Peyer's patch (tissue), 4 donors: ENCODE data around the gene CD6. TPM values are rescaled to one million over a fixed set of nuclear protein-coding genes. Genes with fewer than 3 reads are reported as not detected.

ENCODE experiments used
- DNase-seq, 3 donors: peaks; one replicate each; pipeline ENCODE4 v3.0.0-alpha.2; 2017 to 2019
- H3K27ac ChIP-seq, 4 donors: fragments of 200-600 bp; sonication (generic); one replicate each; pipeline ENCODE4 v1.5.1; 2016 to 2019
- H3K27me3 ChIP-seq, 2 donors: fragments of 200-600 bp; sonication (generic); one replicate each; pipeline ENCODE4 v1.5.1; 2019
- H3K36me3 ChIP-seq, 3 donors: fragments of 200-600 bp; sonication (generic); one replicate each; pipeline ENCODE4 v1.5.1; 2016 to 2019
- H3K4me1 ChIP-seq, 4 donors: fragments of 200-600 bp; sonication (generic); one replicate each; pipeline ENCODE4 v1.5.1; 2016 to 2019
- H3K4me3 ChIP-seq, 4 donors: fragments of 200-600 bp; sonication (generic); 1 replicate in 3 of 4; 2 replicates in 1 of 4; pipeline ENCODE4 v1.5.1; 2016 to 2019; ENCODE audit warnings: mild to moderate bottlenecking in 1 of 4
- H3K9me3 ChIP-seq, 4 donors: fragments of 200-600 bp; sonication (generic); one replicate each; pipeline ENCODE4 v1.5.1; 2016 to 2019; ENCODE audit warnings: mild to moderate bottlenecking in 1 of 4
- CTCF ChIP-seq, 6 experiments: fragments of 450-650 bp in 4 of 6; fragments of 200-600 bp in 2 of 6; sonication (generic) in 1 of 6; IDR thresholded peaks; one replicate each; pipeline ENCODE4 v1.5.1; 2017 to 2019; ENCODE audit warnings: antibody characterized with exemption in 6 of 6, mild to moderate bottlenecking in 3 of 6, moderate library complexity in 1 of 6
- POLR2A ChIP-seq, 2 donors: fragments of 450-650 bp; IDR thresholded peaks; one replicate each; pipeline ENCODE4 v1.5.1; 2017; ENCODE audit warnings: antibody characterized with exemption in 2 of 2, mild to moderate bottlenecking in 2 of 2, moderate library complexity in 2 of 2
- total RNA-seq, 4 donors: library from RNA; depleted of rRNA; stranded (reverse); fragments of >200 nt; gene quantifications; one replicate each; pipeline ENCODE4 v1.1.0, GENCODE V29; 2016

Gene CD6
- total RNA-seq, 4 donors from 2014 or later = 3.3 to 15.7 (median 4.7) TPM

GRCh38 chr11:61027141-61027840 is 55.8 kb downstream of the CD6 start:
- Histone ChIP-seq H3K4me1 (peaks cover 0 to 24% (median 13%) of the 10 kb centered on the region in 4 donors), H3K36me3 (no peaks in the 10 kb centered on the region), H3K9me3 (no peaks in the 10 kb centered on the region), H3K27me3 (no peaks in the 10 kb centered on the region), H3K27ac (peak overlapping the region in 3 of 4 donors; percentile 62 to 79 (median 70)), H3K4me3 (no peak overlapping the region)
- TF ChIP-seq CTCF (IDR thresholded peaks at IDR 0.05) = no peak
- no peak for TF ChIP-seq POLR2A (IDR thresholded peaks at IDR 0.05)
- peak in 1 of 3 donors; percentile 53 for DNase-seq

- Histone ChIP-seq H3K9me3 (no peaks in the 10 kb centered on the region), H3K4me1 (peaks cover 0 to 17% (median 11%) of the 10 kb centered on the region in 4 donors), H3K27me3 (no peaks in the 10 kb centered on the region), H3K27ac (peak overlapping the region in 2 of 4 donors; percentile 20 to 79), H3K4me3 (no peak overlapping the region), H3K36me3 (no peaks in the 10 kb centered on the region)
- DNase-seq = peak in 2 of 3 donors; percentile 80 to 81
- TF ChIP-seq CTCF (IDR thresholded peaks at IDR 0.05) = no peak
These were observed 56.8 kb downstream of the CD6 start for GRCh38 chr11:61028135-61028729.

GRCh38 chr11:61032824-61033223 is 61.3 kb downstream of the CD6 start:
- peaks cover 0 to 3% (median 0%) of the 10 kb centered on the region in 4 donors for H3K4me1 ChIP-seq

GRCh38 chr11:61033417-61033816 is 61.9 kb downstream of the CD6 start:
- Histone ChIP-seq H3K4me1 (no peaks in the 10 kb centered on the region), H3K9me3 (no peaks in the 10 kb centered on the region), H3K36me3 (no peaks in the 10 kb centered on the region), H3K27ac (peak overlapping the region in 1 of 4 donors; percentile 39), H3K4me3 (no peak overlapping the region), H3K27me3 (no peaks in the 10 kb centered on the region)
- DNase-seq = no peak
- TF ChIP-seq POLR2A (IDR thresholded peaks at IDR 0.05) = no peak
- TF ChIP-seq CTCF (IDR thresholded peaks at IDR 0.05) = no peak

More at GRCh38 chr11:61032824-61033223, 61.3 kb downstream of the CD6 start:
- H3K4me3 ChIP-seq = no peak overlapping the region
- H3K27ac ChIP-seq = no peak overlapping the region
- no peak for DNase-seq
- no peaks in the 10 kb centered on the region for H3K27me3 ChIP-seq
- no peaks in the 10 kb centered on the region for H3K36me3 ChIP-seq
- TF ChIP-seq POLR2A (IDR thresholded peaks at IDR 0.05) (no peak), CTCF (IDR thresholded peaks at IDR 0.05) (no peak)
- H3K9me3 ChIP-seq = no peaks in the 10 kb centered on the region

GRCh38 chr11:61034111-61034510 is 62.6 kb downstream of the CD6 start:
- H3K36me3 ChIP-seq = no peaks in the 10 kb centered on the region
- TF ChIP-seq POLR2A (IDR thresholded peaks at IDR 0.05) (no peak), CTCF (IDR thresholded peaks at IDR 0.05) (no peak)
- H3K4me3 ChIP-seq = no peak overlapping the region
- no peaks in the 10 kb centered on the region for H3K9me3 ChIP-seq
- H3K4me1 ChIP-seq = no peaks in the 10 kb centered on the region
- DNase-seq = no peak
- peak overlapping the region in 1 of 4 donors; percentile 39 for H3K27ac ChIP-seq
- no peaks in the 10 kb centered on the region for H3K27me3 ChIP-seq
